Measurements from ENCODE around the gene CDKN1B.

GRCh38 chr12:12717586-12718380 lies 615 bp downstream of the CDKN1B start:
- TF ChIP-seq CTCF (conservative IDR thresholded peaks at IDR 0.05; ENCODE audit: low read depth, low read length) (no peak), BHLHE40 (IDR thresholded peaks at IDR 0.05; ENCODE audit: low read depth, low read length) (no peak), POLR2A (IDR thresholded peaks at IDR 0.05; ENCODE audit: low read depth, low read length) (no peak), RFX5 (IDR thresholded peaks at IDR 0.05; ENCODE audit: low read depth, low read length) (no peak), MAFK (IDR thresholded peaks at IDR 0.05; ENCODE audit: low read depth, low read length) (no peak), FOS (IDR thresholded peaks at IDR 0.05; ENCODE audit: low read depth, low read length) (no peak)
